Loucy (cell line): Measurements from ENCODE around the gene MAN1C1.

Experiments used
- CTCF ChIP-seq: fragments of 200-600 bp; sonication (generic); conservative IDR thresholded peaks from 2 replicates; pipeline ENCODE4 v1.5.1; 2014; ENCODE audit warnings: mild to moderate bottlenecking, antibody characterized with exemption, low read length
- EZH2phosphoT487 ChIP-seq: fragments of 200-600 bp; IDR thresholded peaks from 2 replicates; pipeline ENCODE4 v1.6.1; 2018; ENCODE audit warnings: antibody characterized with exemption, mild to moderate bottlenecking, moderate library complexity, borderline replicate concordance

- TF ChIP-seq CTCF: no peak
- no peak for TF ChIP-seq EZH2phosphoT487
Measured at GRCh38 chr1:25661043-25661815, 44.6 kb downstream of the MAN1C1 start.
